ENCODE measurements around the gene ACRV1.

The ACRV1 gene

DNA sequence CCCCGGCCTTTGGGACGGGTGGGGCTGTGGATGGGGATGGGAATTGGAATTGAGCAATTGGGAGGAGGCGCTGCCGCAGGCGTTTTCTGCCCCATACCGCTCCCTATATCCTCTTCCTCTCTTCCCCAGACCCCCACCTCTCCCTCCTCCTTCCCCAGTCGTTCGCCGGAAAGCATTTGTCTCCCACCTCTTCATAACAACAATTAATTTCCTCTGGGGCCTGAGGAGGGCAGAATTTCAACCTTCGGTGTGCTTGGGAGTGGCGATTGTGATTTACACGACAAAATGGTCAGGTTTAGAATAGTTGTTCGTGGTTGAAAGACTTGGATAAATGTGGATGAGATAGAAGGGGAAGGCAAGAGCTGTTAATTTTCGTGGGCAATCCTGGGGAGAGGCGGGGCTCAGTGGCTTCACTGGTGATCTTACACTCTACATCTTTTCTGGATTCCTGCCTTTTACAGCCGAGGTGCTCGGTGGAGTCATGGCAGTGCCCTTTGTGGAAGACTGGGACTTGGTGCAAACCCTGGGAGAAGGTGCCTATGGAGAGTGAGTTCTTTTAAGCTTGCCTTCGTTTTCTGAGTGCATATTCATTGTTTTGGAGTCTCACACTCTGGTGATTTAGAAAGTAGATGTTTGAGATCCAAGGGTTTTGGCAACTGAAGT lies 54.2 kb downstream of the ACRV1 start:
- 0 out of 2 replicates have a peak, but pooled peaks have one; percentile 17 for TF ChIP-seq CTCF (IDR thresholded peaks at IDR 0.05; ENCODE audit: borderline replicate concordance, insufficient read depth, low read depth, low read length)
- peak overlapping the region; percentile 89 for H3K4me3 ChIP-seq (ENCODE audit: low read depth, low read length)

- peak overlapping the region; percentile 89 for H3K4me3 ChIP-seq (ENCODE audit: low read depth, low read length)
- no peak for TF ChIP-seq CTCF (IDR thresholded peaks at IDR 0.05; ENCODE audit: borderline replicate concordance, insufficient read depth, low read depth, low read length)
Measured at GRCh38 chr11:125625630-125626287, 54.9 kb downstream of the ACRV1 start.

GRCh38 chr11:125625225-125625629 lies 55.4 kb downstream of the ACRV1 start:
- peak overlapping the region; percentile 89 for H3K4me3 ChIP-seq (ENCODE audit: low read depth, low read length)
- TF ChIP-seq CTCF (IDR thresholded peaks at IDR 0.05; ENCODE audit: borderline replicate concordance, insufficient read depth, low read depth, low read length), result no peak

DNA sequence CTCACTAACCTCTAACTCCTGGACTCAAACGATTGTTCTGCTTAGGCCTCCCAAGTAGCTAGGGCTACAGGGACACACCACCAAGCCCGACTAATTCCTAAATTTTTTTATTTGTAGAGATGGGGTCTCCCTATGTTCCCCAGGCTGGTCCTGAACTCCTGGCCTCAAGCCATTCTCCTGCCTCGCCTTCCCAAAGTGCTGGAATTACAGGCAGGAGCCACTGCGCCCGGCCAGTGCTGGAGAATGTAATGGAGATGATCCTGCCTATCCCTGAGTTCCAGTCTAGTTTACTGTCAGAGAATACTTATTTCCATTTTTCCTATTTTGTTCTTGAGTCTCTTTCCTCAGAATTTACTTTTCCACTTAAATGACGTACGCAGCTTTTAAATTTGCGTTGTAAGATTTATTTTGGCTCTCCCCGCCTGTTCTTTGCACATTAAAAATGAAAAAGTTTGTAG lies 55.9 kb downstream of the ACRV1 start, which contains the start of gene CHEK1:
CHEK1 (plus strand) TSS at position 408 of the 458 bp plus-strand sequence. CDS start 1,606 bp downstream, outside the sequence.
- TF ChIP-seq CTCF (IDR thresholded peaks at IDR 0.05; ENCODE audit: borderline replicate concordance, insufficient read depth, low read depth, low read length), result no peak
- H3K4me3 ChIP-seq (ENCODE audit: low read depth, low read length), result peak within 1 kb of the TSS; percentile 89

GRCh38 chr11:125623064-125623463 lies 57.6 kb downstream of the ACRV1 start:
- no peak for TF ChIP-seq CTCF (IDR thresholded peaks at IDR 0.05; ENCODE audit: borderline replicate concordance, insufficient read depth, low read depth, low read length)
- H3K4me3 ChIP-seq (ENCODE audit: low read depth, low read length), result no peak overlapping the region

- no peak for TF ChIP-seq CTCF (IDR thresholded peaks at IDR 0.05; ENCODE audit: borderline replicate concordance, insufficient read depth, low read depth, low read length)
- H3K4me3 ChIP-seq (ENCODE audit: low read depth, low read length), result no peak overlapping the region
Measured at GRCh38 chr11:125621995-125622394, 58.7 kb downstream of the ACRV1 start.
